OCI-LY1 (cell line): ENCODE measurements around the gene ETV5.
"Not testable (repeated sequence)": the region's sequence is repeated elsewhere in the genome, so short reads cannot be mapped to it uniquely, and the experiment has no call there.

ENCODE experiments used
- H2AFZ ChIP-seq: fragments of 200-600 bp; sonication (generic), shearing (Covaris generic); 2 replicates; pipeline ENCODE4 v1.6.0; 2014; ENCODE audit warnings: antibody characterized with exemption, mild to moderate bottlenecking, low read length
- H3F3A ChIP-seq: fragments of 200-600 bp; sonication (generic), shearing (Covaris generic); 2 replicates; pipeline ENCODE4 v1.6.0; 2014; ENCODE audit warnings: mild to moderate bottlenecking, antibody characterized with exemption, low read length, moderate library complexity; ENCODE audit not compliant: insufficient read depth
- H3K27ac ChIP-seq: fragments of 200-600 bp; sonication (generic); 2 replicates; pipeline ENCODE4 v1.5.1; 2014; ENCODE audit warnings: low read length, mixed run types, mild to moderate bottlenecking, low read depth; ENCODE audit not compliant: poor library complexity, severe bottlenecking
- H3K27me3 ChIP-seq: fragments of 200-600 bp; sonication (generic); 2 replicates; pipeline ENCODE4 v1.6.0; 2014; ENCODE audit warnings: antibody characterized with exemption, mild to moderate bottlenecking, low read length, moderate library complexity; ENCODE audit not compliant: insufficient read depth
- H3K36me3 ChIP-seq: fragments of 200-600 bp; sonication (generic); 2 replicates; pipeline ENCODE4 v1.6.1; 2014; ENCODE audit warnings: mild to moderate bottlenecking, antibody characterized with exemption, low read length, moderate library complexity, mixed read lengths; ENCODE audit not compliant: insufficient read depth
- H3K4me1 ChIP-seq: fragments of 200-600 bp; sonication (generic); 2 replicates; pipeline ENCODE4 v1.5.1; 2014; ENCODE audit warnings: mild to moderate bottlenecking, low read length, moderate library complexity; ENCODE audit not compliant: insufficient read depth, severe bottlenecking
- H3K4me2 ChIP-seq: fragments of 200-600 bp; sonication (generic), shearing (Covaris generic); 2 replicates; pipeline ENCODE4 v1.6.1; 2014; ENCODE audit warnings: low read length
- H3K4me3 ChIP-seq: fragments of 200-600 bp; sonication (generic); 2 replicates; pipeline ENCODE4 v1.5.1; 2014; ENCODE audit warnings: low read length, low read depth, mild to moderate bottlenecking, mixed read lengths; ENCODE audit not compliant: poor library complexity, severe bottlenecking
- H3K79me2 ChIP-seq: fragments of 200-600 bp; shearing (Covaris generic); 2 replicates; pipeline ENCODE4 v1.6.1; 2016; ENCODE audit warnings: mixed run types, low read length, mixed read lengths; ENCODE audit not compliant: insufficient read depth
- H3K9ac ChIP-seq: fragments of 200-600 bp; sonication (generic), shearing (Covaris generic); 2 replicates; pipeline ENCODE4 v1.6.1; 2014; ENCODE audit warnings: mild to moderate bottlenecking, low read length, mixed read lengths
- H3K9me2 ChIP-seq: fragments of 200-600 bp; sonication (generic), shearing (Covaris generic); 2 replicates; pipeline ENCODE4 v1.6.1; 2014; ENCODE audit warnings: low read depth, mild to moderate bottlenecking, low read length, mixed read lengths
- H3K9me3 ChIP-seq: fragments of 200-600 bp; shearing (Covaris generic); 2 replicates; pipeline ENCODE4 v1.6.1; 2014; ENCODE audit warnings: low read length, mixed read lengths
- H4K20me1 ChIP-seq: fragments of 200-600 bp; sonication (generic), shearing (Covaris generic); 2 replicates; pipeline ENCODE4 v1.6.0; 2016; ENCODE audit warnings: mild to moderate bottlenecking, low read length; ENCODE audit not compliant: insufficient read depth
- CTCF ChIP-seq: fragments of 200-600 bp; sonication (generic), shearing (Covaris generic); IDR thresholded peaks from 2 replicates; pipeline ENCODE4 v1.5.1; 2017; ENCODE audit warnings: mild to moderate bottlenecking, antibody characterized with exemption, low read length, moderate library complexity, mixed read lengths
- EZH2 ChIP-seq: fragments of 200-600 bp; sonication (generic), shearing (Covaris generic); IDR thresholded peaks from 2 replicates; pipeline ENCODE4 v1.8.0; 2017; ENCODE audit warnings: borderline replicate concordance, mixed run types, mild to moderate bottlenecking, antibody characterized with exemption, low read length, moderate library complexity, mixed read lengths

ETV5 gene

GRCh38 chr3:186032321-186032720, 76.6 kb downstream of the ETV5 start:
- Histone ChIP-seq H3F3A (no peaks in the 10 kb centered on the region), H3K9ac (no peak overlapping the region), H3K4me3 (no peak overlapping the region), H3K9me3 (no peaks in the 10 kb centered on the region), H2AFZ (no peak overlapping the region), H3K9me2 (no peaks in the 10 kb centered on the region), H3K79me2 (no peaks in the 10 kb centered on the region), H3K27me3 (peaks cover 3% of the 10 kb centered on the region; the same call in 1 of the 2 replicates), H3K27ac (no peak overlapping the region), H3K4me2 (no peak overlapping the region), H4K20me1 (no peaks in the 10 kb centered on the region), H3K36me3 (no peaks in the 10 kb centered on the region), H3K4me1 (no peaks in the 10 kb centered on the region)
- TF ChIP-seq EZH2 (no peak), CTCF (no peak)

GRCh38 chr3:186025993-186026392, 82.9 kb downstream of the ETV5 start:
- not testable (repeated sequence) for H3K27me3 ChIP-seq, H4K20me1 ChIP-seq, H3K79me2 ChIP-seq, H3K4me3 ChIP-seq, H3K9ac ChIP-seq, H2AFZ ChIP-seq, H3K9me3 ChIP-seq, H3K36me3 ChIP-seq, H3K4me1 ChIP-seq, H3K4me2 ChIP-seq, H3K9me2 ChIP-seq, H3F3A ChIP-seq, H3K27ac ChIP-seq

- no peak overlapping the region for H3K4me3 ChIP-seq
- no peaks in the 10 kb centered on the region for H3K9me2 ChIP-seq
- no peaks in the 10 kb centered on the region for H3F3A ChIP-seq
- no peak overlapping the region for H3K27ac ChIP-seq
- H3K9ac ChIP-seq = no peak overlapping the region
- H3K27me3 ChIP-seq = no peaks in the 10 kb centered on the region
- no peaks in the 10 kb centered on the region for H3K4me1 ChIP-seq
- H2AFZ ChIP-seq = no peak overlapping the region
- no peaks in the 10 kb centered on the region for H4K20me1 ChIP-seq
- TF ChIP-seq EZH2 (no peak), CTCF (no peak)
- no peaks in the 10 kb centered on the region for H3K9me3 ChIP-seq
- H3K4me2 ChIP-seq = no peak overlapping the region
- no peaks in the 10 kb centered on the region for H3K79me2 ChIP-seq
- no peaks in the 10 kb centered on the region for H3K36me3 ChIP-seq
These were observed 83.7 kb downstream of the ETV5 start for GRCh38 chr3:186025161-186025560.

- Histone ChIP-seq H3K4me3 (no peak overlapping the region), H3K79me2 (no peaks in the 10 kb centered on the region), H2AFZ (no peak overlapping the region), H3K27me3 (no peaks in the 10 kb centered on the region), H3K9me2 (no peaks in the 10 kb centered on the region), H3K27ac (no peak overlapping the region), H3K4me2 (no peak overlapping the region), H3K9me3 (no peaks in the 10 kb centered on the region), H4K20me1 (no peaks in the 10 kb centered on the region), H3K4me1 (no peaks in the 10 kb centered on the region), H3F3A (no peaks in the 10 kb centered on the region), H3K9ac (no peak overlapping the region), H3K36me3 (no peaks in the 10 kb centered on the region)
- no peak for TF ChIP-seq EZH2
- no peak for TF ChIP-seq CTCF
These were observed 84.7 kb downstream of the ETV5 start for GRCh38 chr3:186024210-186024609.
